Measurements from ENCODE around the gene KHDRBS1. TPM values are rescaled to one million over a fixed set of nuclear protein-coding genes. Genes with fewer than 3 reads are reported as not detected.
A peak's percentile ranks its signal among the peaks of the same experiment; 100 is the strongest.

KHDRBS1 gene
- total RNA-seq, 1 experiment from 2014 or later, result 86.7 TPM

- Histone ChIP-seq H4K20me1 (ENCODE audit: low read length) (no peaks in the 10 kb centered on the region), H2AFZ (ENCODE audit: low read length) (peak overlapping the region; percentile 98), H3K9me3 (ENCODE audit: low read length) (no peaks in the 10 kb centered on the region), H3K79me2 (ENCODE audit: low read length) (peaks cover 24% of the 10 kb centered on the region), H3K9me2 (replicated peaks; ENCODE audit: low read length) (no peaks in the 10 kb centered on the region), H3K4me1 (ENCODE audit: insufficient read depth, low read length) (peaks cover 17% of the 10 kb centered on the region), H3K27ac (ENCODE audit: low read length) (no peak overlapping the region; the same call in 1 of the 2 replicates), H3K36me3 (ENCODE audit: low read depth, low read length) (peaks cover 16% of the 10 kb centered on the region; the same call in 1 of the 2 replicates), H3F3A (ENCODE audit: low read length, unreplicated experiment) (no peaks in the 10 kb centered on the region), H3K9ac (ENCODE audit: low read length) (peak overlapping the region; percentile 89), H3K4me2 (ENCODE audit: low read length) (peak overlapping the region; percentile 99), H3K4me3 (ENCODE audit: low read length) (peak overlapping the region; percentile 95), H3K27me3 (ENCODE audit: low read length) (no peaks in the 10 kb centered on the region)
- ChIA-PET CTCF (interaction anchor here (0.5 to 1.4 kb wide), 3 partner anchors 35 to 408 kb away, joined by 3 to 7 read pairs (median 4); partner anchors contain the start of gene KPNA6), POLR2A (ENCODE audit: unreplicated experiment) (interaction anchor here (0.5 to 1.4 kb wide), 3 partner anchors 9 to 311 kb away, joined by 3 to 31 read pairs (median 4); partner anchors contain the start of gene KPNA6)
- TF ChIP-seq CTCF (conservative IDR thresholded peaks at IDR 0.05; ENCODE audit: low read depth, low read length), result peak; percentile 31; the same call in 1 of the 2 replicates
- no peak for TF ChIP-seq EZH2 (IDR thresholded peaks at IDR 0.05; ENCODE audit: low read length, unreplicated experiment)
- intact Hi-C loops (cut with micrococcal nuclease), result no loop called here
- no peak for DNase-seq
- peak; percentile 14 for ATAC-seq
- BruUV-seq (replicated peaks), result TSS peak; percentile 36
Observed at GRCh38 chr1:32073299-32074229, 59.9 kb downstream of the KHDRBS1 start.

GRCh38 chr1:32074841-32075240, 61.2 kb downstream of the KHDRBS1 start:
- peaks cover 16% of the 10 kb centered on the region; the same call in 1 of the 2 replicates for H3K36me3 ChIP-seq (ENCODE audit: low read depth, low read length)
- no peaks in the 10 kb centered on the region for H3K9me3 ChIP-seq (ENCODE audit: low read length)
- H3K4me1 ChIP-seq (ENCODE audit: insufficient read depth, low read length), result peaks cover 17% of the 10 kb centered on the region
- ATAC-seq, result no peak
- TF ChIP-seq EZH2phosphoT487 (IDR thresholded peaks at IDR 0.05; ENCODE audit: borderline replicate concordance, low read length) (no peak), CTCF (conservative IDR thresholded peaks at IDR 0.05; ENCODE audit: low read depth, low read length) (no peak), EZH2 (IDR thresholded peaks at IDR 0.05; ENCODE audit: low read length, unreplicated experiment) (no peak)
- DNase-seq, result no peak
- H3K9me2 ChIP-seq (replicated peaks; ENCODE audit: low read length), result no peaks in the 10 kb centered on the region
- no peak overlapping the region for H3K4me3 ChIP-seq (ENCODE audit: low read length)
- no peaks in the 10 kb centered on the region for H3K27me3 ChIP-seq (ENCODE audit: low read length)
- peaks cover 24% of the 10 kb centered on the region for H3K79me2 ChIP-seq (ENCODE audit: low read length)
- no peak overlapping the region for H2AFZ ChIP-seq (ENCODE audit: low read length)
- intact Hi-C loops (cut with micrococcal nuclease), result no loop called here
- no TSS peak for BruUV-seq (replicated peaks)
- ChIA-PET CTCF (no interaction called here), POLR2A (ENCODE audit: unreplicated experiment) (no interaction called here)
- no peaks in the 10 kb centered on the region for H4K20me1 ChIP-seq (ENCODE audit: low read length)
- H3F3A ChIP-seq (ENCODE audit: low read length, unreplicated experiment), result no peaks in the 10 kb centered on the region
- H3K27ac ChIP-seq (ENCODE audit: low read length), result no peak overlapping the region
- H3K9ac ChIP-seq (ENCODE audit: low read length), result no peak overlapping the region
- H3K4me2 ChIP-seq (ENCODE audit: low read length), result no peak overlapping the region

- Histone ChIP-seq H3K27ac (ENCODE audit: low read length) (no peak overlapping the region), H3K4me3 (ENCODE audit: low read length) (no peak overlapping the region), H3F3A (ENCODE audit: low read length, unreplicated experiment) (no peaks in the 10 kb centered on the region), H3K9me2 (replicated peaks; ENCODE audit: low read length) (no peaks in the 10 kb centered on the region), H3K4me2 (ENCODE audit: low read length) (no peak overlapping the region), H3K9me3 (ENCODE audit: low read length) (no peaks in the 10 kb centered on the region), H3K4me1 (ENCODE audit: insufficient read depth, low read length) (peaks cover 5% of the 10 kb centered on the region; the same call in 1 of the 2 replicates), H3K79me2 (ENCODE audit: low read length) (peaks cover 24% of the 10 kb centered on the region), H3K27me3 (ENCODE audit: low read length) (no peaks in the 10 kb centered on the region), H2AFZ (ENCODE audit: low read length) (no peak overlapping the region), H3K9ac (ENCODE audit: low read length) (no peak overlapping the region), H3K36me3 (ENCODE audit: low read depth, low read length) (peaks cover 16% of the 10 kb centered on the region; the same call in 1 of the 2 replicates), H4K20me1 (ENCODE audit: low read length) (no peaks in the 10 kb centered on the region)
- no peak for TF ChIP-seq CTCF (conservative IDR thresholded peaks at IDR 0.05; ENCODE audit: low read depth, low read length)
- no peak for TF ChIP-seq EZH2 (IDR thresholded peaks at IDR 0.05; ENCODE audit: low read length, unreplicated experiment)
- TF ChIP-seq EZH2phosphoT487 (IDR thresholded peaks at IDR 0.05; ENCODE audit: borderline replicate concordance, low read length), result no peak
- no TSS peak for BruUV-seq (replicated peaks)
- ATAC-seq, result no peak
- POLR2A ChIA-PET (ENCODE audit: unreplicated experiment), result no interaction called here
- no peak for DNase-seq
- intact Hi-C loops (cut with micrococcal nuclease), result no loop called here
- CTCF ChIA-PET, result no interaction called here
Observed at GRCh38 chr1:32077451-32077850, 63.8 kb downstream of the KHDRBS1 start.

Data from PC-3 (cell line).